Nucleus accumbens (tissue), 56 donors: ENCODE measurements around the gene MAPT.

Source experiments
- DNase-seq, 56 donors: peaks; one replicate each; lab custom pipeline; 2025; lab: John Stamatoyannopoulos, UW

The MAPT gene

GRCh38 chr17:45894022-45894784 lies at the start of gene MAPT:
TSS of gene MAPT (plus strand) at chr17:45894554. CDS start at chr17:45962338, 67,784 bp downstream.
- peak in 55 of 56 donors; percentile 46 to 99 (median 90) for DNase-seq

- no peak for DNase-seq
These were observed 49.5 kb upstream of the MAPT start, which contains the start of gene SPPL2C for GRCh38 chr17:45844695-45845375. TSS of gene SPPL2C (plus strand) at chr17:45844881. CDS start at chr17:45844907, 26 bp downstream.

- no peak for DNase-seq
These were observed 48.8 kb upstream of the MAPT start for GRCh38 chr17:45845376-45846185.

GRCh38 chr17:45846223-45846622 lies 48.1 kb upstream of the MAPT start:
- no peak for DNase-seq

GRCh38 chr17:45846646-45847045 lies 47.7 kb upstream of the MAPT start:
- DNase-seq: no peak

- DNase-seq: no peak
These were observed 47.3 kb upstream of the MAPT start for GRCh38 chr17:45847101-45847500.

- DNase-seq: no peak
These were observed 46.6 kb upstream of the MAPT start for GRCh38 chr17:45847747-45848146.

- no peak for DNase-seq
These were observed 45.9 kb upstream of the MAPT start for GRCh38 chr17:45848405-45848804.

- DNase-seq: peak in 51 of 56 donors; percentile 12 to 87 (median 66)
These were observed 45.4 kb upstream of the MAPT start for GRCh38 chr17:45848868-45849535.

GRCh38 chr17:45849536-45849990 lies 44.8 kb upstream of the MAPT start:
- DNase-seq: no peak

- DNase-seq: no peak
These were observed 44.3 kb upstream of the MAPT start for GRCh38 chr17:45850011-45850410.

GRCh38 chr17:45850468-45850867 lies 43.9 kb upstream of the MAPT start:
- no peak for DNase-seq

- no peak for DNase-seq
These were observed 43.3 kb upstream of the MAPT start for GRCh38 chr17:45851022-45851421.

- no peak for DNase-seq
These were observed 42.9 kb upstream of the MAPT start for GRCh38 chr17:45851464-45851863.

GRCh38 chr17:45851873-45852272 lies 42.5 kb upstream of the MAPT start:
- DNase-seq: no peak

- DNase-seq: peak in 47 of 56 donors; percentile 5 to 85 (median 39)
These were observed 41.6 kb upstream of the MAPT start for GRCh38 chr17:45852535-45853297.

- DNase-seq: no peak
These were observed 40.1 kb upstream of the MAPT start for GRCh38 chr17:45854209-45854608.

GRCh38 chr17:45855691-45856336 lies 38.5 kb upstream of the MAPT start:
- no peak for DNase-seq
